ENCODE data around the gene MAML3.

Gene MAML3

GRCh38 chr4:139669335-139669734 lies 484.6 kb downstream of the MAML3 start:
- no peak for FAIRE-seq

GRCh38 chr4:139668658-139669201 lies 485.3 kb downstream of the MAML3 start:
- no peak for FAIRE-seq

GRCh38 chr4:139668036-139668435 lies 485.9 kb downstream of the MAML3 start:
- FAIRE-seq = no peak

Measured in TTC549 (cell line).